Testis (tissue), 3 donors: ENCODE data around the gene EPHA3. TPM values are rescaled to one million over a fixed set of nuclear protein-coding genes. Genes with fewer than 3 reads are reported as not detected.

Experiments
- DNase-seq: peaks from one replicate; pipeline ENCODE4 v3.0.0-alpha.2; 2019
- H3K27ac ChIP-seq, 2 donors: fragments of 200-600 bp; sonication (generic); one replicate each; pipeline ENCODE4 v1.5.1; 2019
- H3K27me3 ChIP-seq: fragments of 200-600 bp; sonication (generic); one replicate; pipeline ENCODE4 v1.5.1; 2019
- H3K36me3 ChIP-seq: fragments of 200-600 bp; sonication (generic); one replicate; pipeline ENCODE4 v1.5.1; 2017; ENCODE audit warnings: low read depth; ENCODE audit errors: missing control alignments
- H3K4me1 ChIP-seq: fragments of 200-600 bp; sonication (generic); one replicate; pipeline ENCODE4 v1.5.1; 2019
- H3K4me3 ChIP-seq, 2 donors: fragments of 200-600 bp; sonication (generic); one replicate each; pipeline ENCODE4 v1.5.1; 2017 to 2019
- H3K9me3 ChIP-seq: fragments of 200-600 bp; sonication (generic); one replicate; pipeline ENCODE4 v1.5.1; 2017
- POLR2A ChIP-seq: fragments of 450-650 bp; IDR thresholded peaks from one replicate; pipeline ENCODE4 v1.6.1; 2017; ENCODE audit warnings: antibody characterized with exemption, mild to moderate bottlenecking, moderate library complexity
- WGBS, 2 donors: methylation state at CpG; one replicate each; pipeline ENCODE4 v1.1.5; 2018; 5-methylcytosine and 5-hydroxymethylcytosine counted together
- intact Hi-C: fragments of 100-400 bp; cut with DNase I; formaldehyde crosslinking; loops from one replicate; pipeline ENCODE4 v1.15.1; 2023; ENCODE audit warnings: low total_unique reads
- polyA plus RNA-seq: library from polyadenylated mRNA; stranded (reverse); fragments of 350-450 nt; fragmentation: Illumina TruSeq; extraction: RNeasy Lipid Tissue Mini Kit (QIAGEN cat#74804); gene quantifications from one replicate; pipeline ENCODE4 v1.2.3, GENCODE V29; 2014; ENCODE audit warnings: low read depth, low replicate concordance; ENCODE audit not compliant: insufficient read depth
- total RNA-seq, 2 donors: library from RNA; depleted of rRNA; stranded (reverse); fragments of >200 nt; gene quantifications; one replicate each; pipeline ENCODE4 v1.2.3, GENCODE V29; 2016
- TF ChIP-seq, protein P1 (sequence below), 3 experiments: fragments of 450-650 bp in 2 of 3; fragments of 200-600 bp in 1 of 3; sonication (generic) in 1 of 3; IDR thresholded peaks; one replicate each; pipeline ENCODE4 v1.5.1; 2016 to 2019; ENCODE audit warnings: antibody characterized with exemption in 3 of 3, mild to moderate bottlenecking in 2 of 3, moderate library complexity in 1 of 3

The EPHA3 gene
- total and polyA plus RNA-seq, 3 donors from 2014 or later, result 0.99 to 2.1 (median 1.3) TPM

- no peak overlapping the region for H3K4me3 ChIP-seq
- no peak for DNase-seq
- no peaks in the 10 kb centered on the region for H3K9me3 ChIP-seq
- no peaks in the 10 kb centered on the region for H3K36me3 ChIP-seq
- H3K4me1 ChIP-seq, result no peaks in the 10 kb centered on the region
- H3K27me3 ChIP-seq, result no peaks in the 10 kb centered on the region
- TF ChIP-seq, protein P1, sequence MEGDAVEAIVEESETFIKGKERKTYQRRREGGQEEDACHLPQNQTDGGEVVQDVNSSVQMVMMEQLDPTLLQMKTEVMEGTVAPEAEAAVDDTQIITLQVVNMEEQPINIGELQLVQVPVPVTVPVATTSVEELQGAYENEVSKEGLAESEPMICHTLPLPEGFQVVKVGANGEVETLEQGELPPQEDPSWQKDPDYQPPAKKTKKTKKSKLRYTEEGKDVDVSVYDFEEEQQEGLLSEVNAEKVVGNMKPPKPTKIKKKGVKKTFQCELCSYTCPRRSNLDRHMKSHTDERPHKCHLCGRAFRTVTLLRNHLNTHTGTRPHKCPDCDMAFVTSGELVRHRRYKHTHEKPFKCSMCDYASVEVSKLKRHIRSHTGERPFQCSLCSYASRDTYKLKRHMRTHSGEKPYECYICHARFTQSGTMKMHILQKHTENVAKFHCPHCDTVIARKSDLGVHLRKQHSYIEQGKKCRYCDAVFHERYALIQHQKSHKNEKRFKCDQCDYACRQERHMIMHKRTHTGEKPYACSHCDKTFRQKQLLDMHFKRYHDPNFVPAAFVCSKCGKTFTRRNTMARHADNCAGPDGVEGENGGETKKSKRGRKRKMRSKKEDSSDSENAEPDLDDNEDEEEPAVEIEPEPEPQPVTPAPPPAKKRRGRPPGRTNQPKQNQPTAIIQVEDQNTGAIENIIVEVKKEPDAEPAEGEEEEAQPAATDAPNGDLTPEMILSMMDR (IDR thresholded peaks at IDR 0.05), result no peak
- no peak for TF ChIP-seq POLR2A
- no peak overlapping the region for H3K27ac ChIP-seq
- 87 to 89% methylated on average over 2 of the region's 2 CpGs for WGBS, 2 donors
- intact Hi-C loops, result no loop called here
These were observed 30.6 kb downstream of the EPHA3 start for GRCh38 chr3:89138048-89138447.

GRCh38 chr3:89139870-89140269 lies 32.4 kb downstream of the EPHA3 start:
- Histone ChIP-seq H3K36me3 (no peaks in the 10 kb centered on the region), H3K27ac (no peak overlapping the region), H3K4me3 (no peak overlapping the region), H3K4me1 (no peaks in the 10 kb centered on the region), H3K9me3 (no peaks in the 10 kb centered on the region), H3K27me3 (no peaks in the 10 kb centered on the region)
- intact Hi-C loops, result no loop called here
- TF ChIP-seq, protein P1 (IDR thresholded peaks at IDR 0.05), result no peak
- no peak for TF ChIP-seq POLR2A
- DNase-seq, result no peak
- WGBS, 2 donors, result 73 to 78% methylated on average over 3 of the region's 3 CpGs

DNA sequence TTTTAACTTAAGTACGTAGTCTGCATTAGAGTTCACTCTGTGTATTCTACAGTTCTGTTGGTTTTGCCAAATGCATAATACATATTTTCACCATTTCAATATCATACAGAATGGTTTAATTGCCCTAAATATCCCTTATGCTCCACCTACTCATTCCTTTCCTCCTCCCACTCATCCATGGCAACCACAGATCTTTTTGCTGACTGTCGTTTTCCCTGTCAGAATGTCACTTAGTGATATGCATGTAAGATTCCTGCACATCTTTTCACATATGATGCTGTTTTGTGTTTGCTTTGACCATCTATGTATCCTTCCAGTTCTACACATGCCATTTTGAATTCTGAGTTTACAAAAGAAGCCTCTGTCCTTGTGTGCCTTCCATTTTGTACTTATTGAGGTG lies 36.7 kb downstream of the EPHA3 start:
- Histone ChIP-seq H3K27me3 (no peaks in the 10 kb centered on the region), H3K27ac (no peak overlapping the region), H3K4me3 (no peak overlapping the region), H3K9me3 (no peaks in the 10 kb centered on the region), H3K36me3 (no peaks in the 10 kb centered on the region), H3K4me1 (no peaks in the 10 kb centered on the region)
- DNase-seq, result no peak
- intact Hi-C loops, result no loop called here
- TF ChIP-seq, protein P1 (IDR thresholded peaks at IDR 0.05), result no peak
- TF ChIP-seq POLR2A, result no peak
- WGBS, 2 donors, result 78 to 81% methylated on average over 2 of the region's 2 CpGs

- intact Hi-C loops, result no loop called here
- H3K9me3 ChIP-seq, result no peaks in the 10 kb centered on the region
These were observed 38.6 kb downstream of the EPHA3 start for GRCh38 chr3:89145995-89146394.

GRCh38 chr3:89154416-89154815 lies 47.0 kb downstream of the EPHA3 start:
- Histone ChIP-seq H3K4me1 (no peaks in the 10 kb centered on the region), H3K27ac (no peak overlapping the region), H3K27me3 (no peaks in the 10 kb centered on the region), H3K36me3 (no peaks in the 10 kb centered on the region), H3K9me3 (no peaks in the 10 kb centered on the region), H3K4me3 (no peak overlapping the region)
- no peak for TF ChIP-seq POLR2A
- TF ChIP-seq, protein P1 (IDR thresholded peaks at IDR 0.05), result no peak
- DNase-seq, result no peak
- intact Hi-C loops, result no loop called here

More at GRCh38 chr3:89145995-89146394, 38.6 kb downstream of the EPHA3 start:
- Histone ChIP-seq H3K27ac (no peak overlapping the region), H3K27me3 (no peaks in the 10 kb centered on the region), H3K4me3 (no peak overlapping the region), H3K4me1 (no peaks in the 10 kb centered on the region), H3K36me3 (no peaks in the 10 kb centered on the region)
- no peak for DNase-seq
- TF ChIP-seq, protein P1 (IDR thresholded peaks at IDR 0.05), result no peak
- TF ChIP-seq POLR2A, result no peak
